ENCODE results near the gene TRPV2. TPM values are rescaled to one million over a fixed set of nuclear protein-coding genes. Genes with fewer than 3 reads are reported as not detected.
A peak's percentile ranks its signal among the peaks of the same experiment; 100 is the strongest.

The TRPV2 gene
- total and polyA plus RNA-seq, 3 experiments from 2014 or later = 60.0 to 134 (median 67.3) TPM

DNA sequence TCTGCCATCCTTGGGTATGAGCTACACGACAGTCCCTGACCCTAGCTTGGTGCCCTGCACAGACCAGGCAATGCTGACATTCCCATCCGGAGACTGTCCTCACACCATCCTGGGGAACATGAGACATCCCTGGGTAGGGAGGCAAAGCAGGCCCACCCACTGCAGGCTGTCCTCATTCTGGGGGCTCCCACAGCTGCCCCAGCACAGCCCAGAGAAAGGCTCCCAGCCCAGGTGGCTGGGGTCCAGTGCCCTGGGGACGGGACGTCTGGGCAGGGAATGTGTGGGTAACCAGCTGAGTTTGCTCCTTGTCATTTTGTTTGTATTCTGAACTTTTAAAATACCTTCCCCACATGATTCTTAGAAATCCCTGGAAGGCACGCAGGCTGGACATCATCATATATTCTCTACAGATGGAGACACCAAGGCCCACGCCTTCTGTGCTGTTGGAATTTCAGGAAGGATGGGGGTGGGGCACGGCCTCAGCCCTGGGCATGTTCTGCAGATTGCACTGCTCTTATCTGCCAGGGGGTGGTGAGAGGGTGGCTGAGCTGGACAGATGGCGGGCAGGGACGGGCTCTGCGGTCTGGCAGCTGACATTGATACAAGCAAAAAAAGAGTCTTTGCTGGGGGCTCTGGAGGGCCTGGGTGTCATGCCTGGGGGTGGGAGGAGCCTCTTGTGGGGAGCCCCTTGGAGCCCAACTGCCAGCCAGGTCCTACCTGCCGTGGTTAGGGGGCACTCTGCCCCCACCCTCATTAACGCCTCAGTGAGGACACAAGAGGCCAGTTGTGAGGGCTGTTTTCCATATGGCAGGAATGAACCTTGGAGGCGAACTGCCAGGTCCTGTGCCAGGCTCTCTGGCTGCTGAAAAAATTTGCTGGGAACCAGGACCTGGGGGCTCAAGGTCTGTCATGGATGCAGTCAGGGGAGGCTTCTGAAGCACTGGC, 48.3 kb downstream of the TRPV2 start:
- H3K4me3 ChIP-seq (ENCODE audit: low read length) = no peak overlapping the region
- no peaks in the 10 kb centered on the region for H3K9me3 Mint-ChIP-seq
- H3K27ac Mint-ChIP-seq = no peak overlapping the region
- H3K27ac ChIP-seq (ENCODE audit: low read depth, low read length) = no peak overlapping the region
- ChIA-PET CTCF (interaction anchor here (1.0 to 2.0 kb wide), 2 partner anchors 10 to 57 kb away, joined by 4 to 9 read pairs; no protein-coding TSS in a partner anchor), POLR2A (no interaction called here)
- H3K36me3 Mint-ChIP-seq = peaks cover 0 to 15% (median 4%) of the 10 kb centered on the region in 3 donors
- no peaks in the 10 kb centered on the region for H3K27me3 Mint-ChIP-seq
- no peak overlapping the region for H3K4me3 Mint-ChIP-seq
- no peaks in the 10 kb centered on the region for H3K4me1 Mint-ChIP-seq
- no peaks in the 10 kb centered on the region for H3K9me3 ChIP-seq (ENCODE audit: low read length)
- H3K36me3 ChIP-seq (ENCODE audit: insufficient read depth, low read length) = no peaks in the 10 kb centered on the region
- no peak for DNase-seq
- H3K27me3 ChIP-seq (ENCODE audit: insufficient read depth, low read length, poor library complexity, severe bottlenecking) = no peaks in the 10 kb centered on the region
- no peaks in the 10 kb centered on the region for H3K4me1 ChIP-seq (ENCODE audit: insufficient read depth, low read length)

DNA sequence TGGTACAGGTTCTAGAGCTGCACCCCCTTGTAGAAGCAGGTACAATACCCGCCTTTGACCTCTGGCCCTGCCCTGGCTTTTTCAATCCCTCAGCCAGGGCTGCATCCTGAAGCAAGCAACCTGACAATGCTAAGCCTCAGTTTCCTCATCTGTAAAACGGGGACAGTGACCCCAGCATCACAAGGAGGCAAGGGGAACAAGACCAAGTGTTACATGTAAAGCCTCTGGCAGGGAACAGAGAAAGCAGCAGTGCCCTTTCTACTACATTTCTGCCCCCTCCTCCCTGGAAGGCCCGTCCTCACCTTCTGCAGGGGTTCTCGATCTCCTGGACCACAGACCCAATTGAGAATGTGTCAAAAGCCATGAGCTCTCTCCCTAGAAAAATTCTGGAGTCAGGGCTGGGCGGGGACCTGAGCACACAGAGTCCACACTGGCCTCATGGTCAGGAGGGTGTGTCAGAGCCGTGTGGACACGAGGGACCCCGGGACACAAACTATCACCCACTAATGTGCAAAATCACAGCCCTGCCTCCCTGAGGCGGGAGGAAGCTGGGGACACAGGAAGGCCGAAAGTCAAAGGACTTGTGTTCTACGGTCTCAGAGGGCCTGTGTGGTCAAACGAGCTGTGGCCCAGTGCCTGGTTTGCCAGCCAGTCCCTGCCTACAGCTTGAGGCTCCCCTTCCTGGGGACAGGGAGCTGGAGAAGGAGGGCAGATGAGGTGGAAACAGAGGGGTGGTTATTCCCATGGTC, 49.1 kb downstream of the TRPV2 start:
- peaks cover 0 to 9% (median 2%) of the 10 kb centered on the region in 3 donors for H3K36me3 Mint-ChIP-seq
- no peak for DNase-seq
- H3K27ac Mint-ChIP-seq = peak overlapping the region in 1 of 8 donors; percentile 38
- CTCF ChIA-PET = interaction anchor here (0.7 to 2.0 kb wide), 2 partner anchors 11 to 57 kb away, joined by 3 to 9 read pairs; no protein-coding TSS in a partner anchor
- Histone ChIP-seq H3K27ac (ENCODE audit: low read depth, low read length) (no peak overlapping the region), H3K4me1 (ENCODE audit: insufficient read depth, low read length) (no peaks in the 10 kb centered on the region), H3K36me3 (ENCODE audit: insufficient read depth, low read length) (no peaks in the 10 kb centered on the region), H3K27me3 (ENCODE audit: insufficient read depth, low read length, poor library complexity, severe bottlenecking) (no peaks in the 10 kb centered on the region), H3K9me3 (ENCODE audit: low read length) (no peaks in the 10 kb centered on the region), H3K4me3 (ENCODE audit: low read length) (no peak overlapping the region)
- no peaks in the 10 kb centered on the region for H3K27me3 Mint-ChIP-seq
- no peak overlapping the region for H3K4me3 Mint-ChIP-seq
- no peaks in the 10 kb centered on the region for H3K4me1 Mint-ChIP-seq
- POLR2A ChIA-PET = no interaction called here
- no peaks in the 10 kb centered on the region for H3K9me3 Mint-ChIP-seq

DNA sequence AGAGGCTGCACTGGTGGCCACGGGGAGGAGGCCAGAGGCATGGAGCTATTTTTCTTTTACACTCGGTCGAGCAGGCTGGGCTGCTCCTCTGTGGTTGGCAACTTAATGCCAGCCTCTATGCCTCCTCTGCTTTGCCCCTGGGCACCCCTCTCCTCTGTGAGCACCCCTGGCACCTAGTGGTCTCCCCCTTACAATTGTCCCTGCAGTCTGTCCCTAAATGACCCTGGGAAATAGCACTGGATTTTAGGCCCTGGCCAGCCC, 49.6 kb downstream of the TRPV2 start:
- CTCF ChIA-PET = interaction anchor here (0.7 to 2.0 kb wide), 2 partner anchors 12 to 56 kb away, joined by 3 to 9 read pairs; no protein-coding TSS in a partner anchor
- Histone ChIP-seq H3K36me3 (ENCODE audit: insufficient read depth, low read length) (no peaks in the 10 kb centered on the region), H3K27me3 (ENCODE audit: insufficient read depth, low read length, poor library complexity, severe bottlenecking) (no peaks in the 10 kb centered on the region), H3K4me3 (ENCODE audit: low read length) (no peak overlapping the region), H3K27ac (ENCODE audit: low read depth, low read length) (no peak overlapping the region), H3K9me3 (ENCODE audit: low read length) (no peaks in the 10 kb centered on the region), H3K4me1 (ENCODE audit: insufficient read depth, low read length) (no peaks in the 10 kb centered on the region)
- Mint-ChIP-seq H3K4me3 (no peak overlapping the region), H3K4me1 (no peaks in the 10 kb centered on the region), H3K27ac (no peak overlapping the region), H3K36me3 (peaks cover 0 to 9% (median 2%) of the 10 kb centered on the region in 3 donors), H3K27me3 (no peaks in the 10 kb centered on the region), H3K9me3 (no peaks in the 10 kb centered on the region)
- DNase-seq = no peak
- POLR2A ChIA-PET = no interaction called here

DNA sequence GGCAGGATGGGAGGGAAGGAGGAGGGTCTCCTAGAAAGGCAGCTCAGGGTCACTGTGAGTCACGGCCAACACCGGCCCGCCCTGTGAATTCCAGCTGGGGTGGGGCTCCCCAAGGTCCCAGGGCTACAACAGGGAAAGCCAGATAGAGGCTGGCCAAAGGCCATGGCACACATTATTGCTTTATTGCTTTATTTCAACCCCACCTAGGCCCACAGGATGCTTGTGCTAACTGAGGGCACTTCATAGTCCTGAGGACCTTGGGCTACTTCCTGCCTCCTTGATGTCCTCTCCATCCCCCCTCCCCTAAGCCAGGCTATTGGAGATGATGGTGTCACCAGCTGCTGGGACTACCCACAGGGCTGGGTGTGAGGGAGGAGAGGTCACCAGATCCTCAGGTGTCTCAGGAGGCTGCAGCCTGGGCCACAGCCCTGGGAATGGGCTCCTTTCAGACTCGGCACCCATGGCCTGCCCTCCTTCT, 50.5 kb downstream of the TRPV2 start:
- Mint-ChIP-seq H3K4me1 (no peaks in the 10 kb centered on the region), H3K27me3 (no peaks in the 10 kb centered on the region), H3K36me3 (peaks cover 0 to 8% (median 4%) of the 10 kb centered on the region in 3 donors), H3K4me3 (no peak overlapping the region), H3K9me3 (no peaks in the 10 kb centered on the region), H3K27ac (peak overlapping the region in 2 of 8 donors; percentile 11 to 43)
- ChIA-PET POLR2A (no interaction called here), CTCF (interaction anchor here (2.0 kb wide), 1 partner anchor 12 kb away, joined by 9 read pairs; no protein-coding TSS in a partner anchor)
- Histone ChIP-seq H3K27me3 (ENCODE audit: insufficient read depth, low read length, poor library complexity, severe bottlenecking) (no peaks in the 10 kb centered on the region), H3K36me3 (ENCODE audit: insufficient read depth, low read length) (no peaks in the 10 kb centered on the region), H3K27ac (ENCODE audit: low read depth, low read length) (no peak overlapping the region), H3K4me1 (ENCODE audit: insufficient read depth, low read length) (no peaks in the 10 kb centered on the region), H3K4me3 (ENCODE audit: low read length) (no peak overlapping the region), H3K9me3 (ENCODE audit: low read length) (no peaks in the 10 kb centered on the region)
- no peak for DNase-seq

DNA sequence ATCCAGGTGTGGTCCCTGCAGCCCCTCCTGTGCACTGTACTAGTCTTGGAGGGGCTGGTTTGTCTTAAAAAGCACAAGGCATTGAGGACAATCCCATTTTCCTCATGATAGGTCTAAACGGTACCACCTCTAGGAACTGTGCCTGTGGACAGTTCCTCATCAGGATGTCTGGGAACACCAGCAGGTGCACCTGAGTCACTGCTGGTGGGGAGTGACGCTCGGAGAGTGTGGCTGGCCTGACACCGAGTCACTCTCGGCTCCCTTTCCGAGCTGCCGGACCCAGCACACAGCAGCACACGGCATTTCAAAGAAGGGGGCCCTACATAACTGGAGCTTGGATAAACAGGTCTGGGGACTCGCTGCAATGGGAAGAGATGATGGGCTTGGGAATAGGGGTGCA, 51.0 kb downstream of the TRPV2 start:
- DNase-seq = no peak
- H3K4me1 Mint-ChIP-seq = no peaks in the 10 kb centered on the region
- H3K4me3 Mint-ChIP-seq = peak overlapping the region in 1 of 7 donors; percentile 54
- no peak overlapping the region for H3K27ac ChIP-seq (ENCODE audit: low read depth, low read length)
- no peaks in the 10 kb centered on the region for H3K4me1 ChIP-seq (ENCODE audit: insufficient read depth, low read length)
- ChIA-PET POLR2A (no interaction called here), CTCF (no interaction called here)
- no peaks in the 10 kb centered on the region for H3K36me3 ChIP-seq (ENCODE audit: insufficient read depth, low read length)
- H3K36me3 Mint-ChIP-seq = peaks cover 0 to 5% (median 4%) of the 10 kb centered on the region in 3 donors
- H3K27ac Mint-ChIP-seq = no peak overlapping the region
- H3K4me3 ChIP-seq (ENCODE audit: low read length) = no peak overlapping the region
- no peaks in the 10 kb centered on the region for H3K9me3 Mint-ChIP-seq
- H3K9me3 ChIP-seq (ENCODE audit: low read length) = no peaks in the 10 kb centered on the region
- no peaks in the 10 kb centered on the region for H3K27me3 ChIP-seq (ENCODE audit: insufficient read depth, low read length, poor library complexity, severe bottlenecking)
- H3K27me3 Mint-ChIP-seq = no peaks in the 10 kb centered on the region

DNA sequence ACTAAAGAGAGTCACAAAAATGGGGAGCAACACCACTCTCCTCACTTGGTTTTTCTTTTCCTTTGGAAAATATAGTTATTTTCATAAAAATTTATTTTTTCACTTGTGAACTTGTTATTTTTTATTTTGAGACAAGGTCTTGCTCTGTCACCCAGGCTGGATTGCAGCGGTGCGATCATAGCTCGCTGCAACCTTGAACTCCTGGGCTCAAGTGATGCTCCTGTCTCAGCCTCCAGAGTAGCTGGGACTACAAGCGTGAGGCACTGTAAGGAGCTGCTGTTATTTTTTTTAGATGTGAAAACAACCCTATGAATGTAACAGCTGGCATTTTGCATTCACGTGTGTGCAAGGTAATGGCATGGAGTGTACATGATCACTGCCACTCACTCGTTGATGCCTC, 51.7 kb downstream of the TRPV2 start:
- Histone ChIP-seq H3K4me3 (ENCODE audit: low read length) (no peak overlapping the region), H3K27ac (ENCODE audit: low read depth, low read length) (no peak overlapping the region), H3K4me1 (ENCODE audit: insufficient read depth, low read length) (no peaks in the 10 kb centered on the region), H3K36me3 (ENCODE audit: insufficient read depth, low read length) (no peaks in the 10 kb centered on the region), H3K27me3 (ENCODE audit: insufficient read depth, low read length, poor library complexity, severe bottlenecking) (no peaks in the 10 kb centered on the region), H3K9me3 (ENCODE audit: low read length) (no peaks in the 10 kb centered on the region)
- H3K4me3 Mint-ChIP-seq = no peak overlapping the region
- DNase-seq = no peak
- ChIA-PET POLR2A (no interaction called here), CTCF (interaction anchor here (1.7 kb wide), 1 partner anchor 14 kb away, joined by 4 read pairs; no protein-coding TSS in a partner anchor)
- no peaks in the 10 kb centered on the region for H3K9me3 Mint-ChIP-seq
- peaks cover 0 to 1% of the 10 kb centered on the region in 2 donors for H3K27me3 Mint-ChIP-seq
- H3K36me3 Mint-ChIP-seq = peaks cover 0 to 5% (median 4%) of the 10 kb centered on the region in 3 donors
- no peak overlapping the region for H3K27ac Mint-ChIP-seq
- no peaks in the 10 kb centered on the region for H3K4me1 Mint-ChIP-seq

DNA sequence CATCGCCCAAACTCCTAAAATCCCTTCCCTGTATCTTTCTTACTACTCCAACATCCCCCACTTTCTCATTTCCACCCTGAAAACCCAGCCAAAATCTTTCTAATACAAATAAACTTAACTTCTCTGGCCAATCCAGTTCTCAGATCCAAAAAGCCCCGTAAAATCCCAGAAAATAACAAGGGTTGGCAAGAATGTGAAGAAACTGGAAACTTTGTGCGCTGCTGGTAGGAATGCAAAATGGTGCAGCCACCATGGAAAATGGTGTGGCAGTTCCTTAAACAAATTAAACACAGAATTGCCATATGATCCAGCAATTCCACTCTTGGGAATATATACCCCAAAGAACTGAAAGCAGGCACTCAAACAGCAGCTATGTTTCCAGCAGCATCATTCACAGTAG, 52.5 kb downstream of the TRPV2 start:
- Mint-ChIP-seq H3K4me3 (no peak overlapping the region), H3K36me3 (peaks cover 0 to 4% (median 2%) of the 10 kb centered on the region in 3 donors), H3K27me3 (peaks cover 0 to 1% of the 10 kb centered on the region in 2 donors), H3K27ac (no peak overlapping the region), H3K4me1 (no peaks in the 10 kb centered on the region), H3K9me3 (no peaks in the 10 kb centered on the region)
- Histone ChIP-seq H3K9me3 (ENCODE audit: low read length) (no peaks in the 10 kb centered on the region), H3K36me3 (ENCODE audit: insufficient read depth, low read length) (no peaks in the 10 kb centered on the region), H3K4me3 (ENCODE audit: low read length) (no peak overlapping the region), H3K27me3 (ENCODE audit: insufficient read depth, low read length, poor library complexity, severe bottlenecking) (no peaks in the 10 kb centered on the region), H3K27ac (ENCODE audit: low read depth, low read length) (no peak overlapping the region), H3K4me1 (ENCODE audit: insufficient read depth, low read length) (no peaks in the 10 kb centered on the region)
- ChIA-PET CTCF (interaction anchor here (1.7 kb wide), 1 partner anchor 15 kb away, joined by 4 read pairs; no protein-coding TSS in a partner anchor), POLR2A (no interaction called here)
- DNase-seq = no peak

Data from CD8-positive, alpha-beta memory T cell (primary cell).